ENCODE data around the gene GALNT15. TPM values are rescaled to one million over a fixed set of nuclear protein-coding genes. Genes with fewer than 3 reads are reported as not detected.

Gene GALNT15
- total and polyA plus RNA-seq, 2 of the 4 experiments (the other 2 are of a cell fraction) = 12.8 to 19.7 TPM

GRCh38 chr3:16253601-16254000 is 79.1 kb downstream of the GALNT15 start (continued):
- TF ChIP-seq FOS (IDR thresholded peaks at IDR 0.05; ENCODE audit: low read depth, low read length) (no peak), RFX5 (IDR thresholded peaks at IDR 0.05; ENCODE audit: low read depth, low read length) (no peak)

- ATAC-seq (ENCODE audit: low read depth) = no peak
- in situ Hi-C loops (cut with MboI; ENCODE audit: low sequenced_read_pairs) (loop anchor here (5.0 kb wide), 1 partner anchor 433 kb away; no protein-coding TSS in a partner anchor), dilution Hi-C loops (cut with HindIII; ENCODE audit: low sequenced_read_pairs, unreplicated experiment) (no loop called here), intact Hi-C loops (cut with micrococcal nuclease) (no loop called here)
- no peak overlapping the region for H4K91ac ChIP-seq (ENCODE audit: insufficient read depth, low read depth, low read length)
- H4K5ac ChIP-seq (ENCODE audit: low read depth, low read length) = no peak overlapping the region
- H2AK5ac ChIP-seq (ENCODE audit: low read depth, low read length) = no peak overlapping the region
- H2AK9ac ChIP-seq (replicated peaks; ENCODE audit: low read depth, low read length, poor library complexity) = peak overlapping the region; percentile 42
- no peak overlapping the region for H3K14ac ChIP-seq (replicated peaks; ENCODE audit: low read depth, low read length)
- H3K4ac ChIP-seq (ENCODE audit: low read depth, low read length) = no peak overlapping the region
- peaks cover 5% of the 10 kb centered on the region for H3K36me3 ChIP-seq (ENCODE audit: control insufficient read depth, insufficient read depth, low read length)
- TF ChIP-seq MAFK (IDR thresholded peaks at IDR 0.05; ENCODE audit: low read depth, low read length) = no peak
- no peak for TF ChIP-seq SMC3 (IDR thresholded peaks at IDR 0.05; ENCODE audit: low read depth, low read length)
- TF ChIP-seq RFX5 (IDR thresholded peaks at IDR 0.05; ENCODE audit: low read depth, low read length) = no peak
- TF ChIP-seq RCOR1 (IDR thresholded peaks at IDR 0.05; ENCODE audit: insufficient replicate concordance, low read length) = no peak
- no peak for TF ChIP-seq POLR2A (IDR thresholded peaks at IDR 0.05; ENCODE audit: low read depth, low read length)
- TF ChIP-seq CTCF (conservative IDR thresholded peaks at IDR 0.05; ENCODE audit: low read depth, low read length) = no peak
- TF ChIP-seq FOS (IDR thresholded peaks at IDR 0.05; ENCODE audit: low read depth, low read length) = no peak
- no peak for TF ChIP-seq NFE2L2 (IDR thresholded peaks at IDR 0.05; ENCODE audit: low read depth, low read length)
- TF ChIP-seq MAZ (IDR thresholded peaks at IDR 0.05; ENCODE audit: borderline replicate concordance, low read depth, low read length) = no peak
- H2BK15ac ChIP-seq (ENCODE audit: low read depth, low read length) = no peak overlapping the region
- H4K8ac ChIP-seq (ENCODE audit: low read depth in 2 of 2, low read length in 2 of 2) = no peak overlapping the region
- CTCF ChIA-PET = no interaction called here
- H3K79me1 ChIP-seq (ENCODE audit: low read depth in 1 of 2, low read length in 2 of 2) = peaks cover 9% of the 10 kb centered on the region in 2 experiments; a peak in 2 of 4 replicates
- H3K27me3 ChIP-seq (ENCODE audit: control insufficient read depth, insufficient read depth, low read length) = no peaks in the 10 kb centered on the region
- whole genome bisulfite sequencing, 2 experiments (ENCODE audit: extremely low coverage in 2 of 2, insufficient read length in 1 of 2) = no CpG with 5 or more reads among the region's 5 CpGs
- H3K9me3 ChIP-seq (ENCODE audit: control insufficient read depth, insufficient read depth, low read length) = no peaks in the 10 kb centered on the region
- H2BK120ac ChIP-seq (ENCODE audit: low read depth, low read length) = no peak overlapping the region
- no peak overlapping the region for H3K4me3 ChIP-seq (ENCODE audit: insufficient read depth, low read depth, low read length)
- DNase-seq = no peak
- H4K20me1 ChIP-seq (ENCODE audit: insufficient read depth, low read length) = no peaks in the 10 kb centered on the region
- H3K9ac ChIP-seq (ENCODE audit: low read depth, low read length) = no peak overlapping the region
- no peak overlapping the region for H3K56ac ChIP-seq (ENCODE audit: extremely low read depth, insufficient read depth, low read length)
- H2AFZ ChIP-seq (replicated peaks; ENCODE audit: low read length, poor library complexity) = no peak overlapping the region
- no peak overlapping the region for H3K4me2 ChIP-seq (ENCODE audit: low read depth, low read length)
- BruUV-seq (replicated peaks) = no TSS peak
- H3K18ac ChIP-seq (ENCODE audit: low read depth, low read length) = no peak overlapping the region
- no peaks in the 10 kb centered on the region for H3K4me1 ChIP-seq (ENCODE audit: control insufficient read depth, insufficient read depth, low read length)
- H3K9me1 ChIP-seq (ENCODE audit: insufficient read depth, low read length) = no peaks in the 10 kb centered on the region
- no peak overlapping the region for H2BK20ac ChIP-seq (ENCODE audit: low read depth, low read length)
- no peak overlapping the region for H3K27ac ChIP-seq (ENCODE audit: insufficient read depth, low read length)
- no peak overlapping the region for H2BK5ac ChIP-seq (ENCODE audit: low read depth, low read length, poor library complexity, severe bottlenecking)
- POLR2A ChIA-PET (ENCODE audit: unreplicated experiment) = no interaction called here
- no peak overlapping the region for H3K23ac ChIP-seq (ENCODE audit: low read depth, low read length)
Measured at GRCh38 chr3:16254916-16255315, 80.4 kb downstream of the GALNT15 start.
